GM19438 (cell line): Measurements from ENCODE around the gene EXOSC5.
"Not testable (repeated sequence)": the region's sequence is repeated elsewhere in the genome, so short reads cannot be mapped to it uniquely, and the experiment has no call there.

ENCODE experiments used
- ATAC-seq: cut with Tn5 transposase; IDR thresholded peaks from one replicate; pipeline ENCODE4 v1.9.1; 2021; ENCODE audit warnings: low read depth; ENCODE audit not compliant: unreplicated experiment

The EXOSC5 gene

DNA sequence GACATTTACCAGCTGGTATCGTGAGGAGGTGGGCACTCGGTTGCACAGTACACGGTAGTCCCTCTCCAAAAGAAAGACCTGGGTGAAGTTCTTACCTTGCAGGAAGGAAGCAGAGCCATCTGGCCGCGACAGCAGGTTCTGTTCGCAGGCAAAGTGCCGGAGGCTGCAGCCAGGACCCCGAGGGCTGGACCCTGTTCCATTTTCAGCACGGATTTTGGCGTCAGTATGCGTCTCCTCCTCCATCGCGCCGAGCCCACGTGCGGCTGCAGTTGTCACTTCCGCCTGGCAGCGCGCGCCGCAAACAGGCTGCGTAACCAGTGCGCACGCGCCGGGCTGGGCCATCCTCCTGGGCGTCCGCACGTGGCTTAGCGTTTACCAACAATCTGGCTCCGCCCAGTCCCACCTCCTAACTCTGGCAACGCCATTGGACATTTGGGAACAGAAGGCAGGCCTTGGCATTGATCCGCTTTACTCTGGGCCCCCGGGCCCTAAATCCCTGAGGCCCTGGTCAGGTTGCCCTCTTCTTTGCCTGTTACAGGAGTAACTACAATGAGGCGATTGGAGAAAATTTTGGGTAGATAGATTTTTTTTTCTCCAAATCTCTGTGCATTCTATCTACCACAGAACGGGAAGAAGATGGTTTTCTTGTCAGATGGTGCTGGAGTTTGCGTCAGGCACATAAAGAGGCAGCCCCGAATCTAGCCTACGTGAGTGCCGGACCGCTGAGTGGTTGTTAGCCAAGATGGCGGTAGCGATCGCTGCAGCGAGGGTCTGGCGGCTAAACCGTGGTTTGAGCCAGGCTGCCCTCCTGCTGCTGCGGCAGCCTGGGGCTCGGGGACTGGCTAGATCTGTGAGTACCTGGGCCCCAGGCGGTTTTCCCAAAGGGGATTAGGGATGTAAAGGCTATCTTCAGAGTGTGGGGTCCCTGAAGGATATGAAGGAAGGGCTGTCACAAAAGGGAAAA, at the start of gene EXOSC5, which contains the start of gene BCKDHA:
Gene EXOSC5, minus strand, starts transcription at position 274 of the 964 bp plus-strand sequence. Its CDS starts 31 bp downstream, at position 243.
Gene BCKDHA, plus strand, starts transcription at position 733 of the 964 bp plus-strand sequence. Its CDS starts 10 bp downstream, at position 743.
- peak; percentile 82 for ATAC-seq

DNA sequence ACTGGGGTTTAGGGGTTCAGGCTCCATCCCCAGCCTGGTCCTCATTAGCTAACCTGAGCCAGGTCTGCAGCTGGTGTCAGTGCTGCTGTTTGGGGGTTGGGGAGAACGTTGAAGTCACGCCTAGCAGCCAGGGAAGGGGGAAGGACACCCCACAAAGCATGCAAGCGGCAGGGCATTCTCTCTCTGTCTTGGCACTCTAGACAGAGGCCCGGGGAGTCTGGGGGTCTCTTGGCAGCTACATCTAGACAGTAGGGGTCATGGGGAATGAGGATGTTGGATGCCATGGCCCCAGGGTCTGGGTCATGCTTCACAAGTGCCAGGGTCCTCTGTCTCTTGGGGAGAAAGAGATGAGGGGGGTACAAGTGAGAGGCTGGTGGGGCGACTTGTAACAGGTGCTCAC, 48.4 kb upstream of the EXOSC5 start:
- ATAC-seq: no peak

DNA sequence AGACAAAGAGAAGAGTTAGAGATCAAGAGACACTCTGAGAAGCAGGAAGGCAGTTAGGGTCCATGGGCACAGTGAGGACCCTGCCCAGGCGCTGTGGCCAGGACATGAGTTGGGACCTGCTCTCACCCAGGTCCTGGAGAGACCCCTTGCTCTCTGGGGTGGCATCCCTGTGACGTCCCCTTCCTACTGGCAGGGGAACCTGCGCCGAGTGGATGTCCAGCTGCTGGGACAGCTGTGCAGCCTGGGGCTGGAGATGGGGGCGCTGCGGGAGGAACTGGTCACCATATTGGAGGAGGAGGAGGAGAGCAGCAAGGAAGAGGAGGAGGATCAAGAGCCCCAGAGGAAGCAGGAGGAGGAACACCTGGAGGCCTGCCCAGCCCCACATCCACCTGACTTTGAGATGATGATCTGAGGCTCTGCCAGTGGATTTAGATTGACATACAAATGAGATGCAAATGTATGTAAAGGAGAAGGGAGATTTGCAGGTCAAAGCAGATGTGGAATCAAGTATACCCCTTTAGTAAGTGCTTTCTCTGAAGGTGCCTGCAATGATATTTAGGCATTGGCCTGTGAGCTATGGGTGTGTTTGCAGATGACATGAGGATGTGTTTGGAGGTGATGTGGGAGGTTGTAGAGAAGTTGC, 46.8 kb upstream of the EXOSC5 start:
- no peak for ATAC-seq

DNA sequence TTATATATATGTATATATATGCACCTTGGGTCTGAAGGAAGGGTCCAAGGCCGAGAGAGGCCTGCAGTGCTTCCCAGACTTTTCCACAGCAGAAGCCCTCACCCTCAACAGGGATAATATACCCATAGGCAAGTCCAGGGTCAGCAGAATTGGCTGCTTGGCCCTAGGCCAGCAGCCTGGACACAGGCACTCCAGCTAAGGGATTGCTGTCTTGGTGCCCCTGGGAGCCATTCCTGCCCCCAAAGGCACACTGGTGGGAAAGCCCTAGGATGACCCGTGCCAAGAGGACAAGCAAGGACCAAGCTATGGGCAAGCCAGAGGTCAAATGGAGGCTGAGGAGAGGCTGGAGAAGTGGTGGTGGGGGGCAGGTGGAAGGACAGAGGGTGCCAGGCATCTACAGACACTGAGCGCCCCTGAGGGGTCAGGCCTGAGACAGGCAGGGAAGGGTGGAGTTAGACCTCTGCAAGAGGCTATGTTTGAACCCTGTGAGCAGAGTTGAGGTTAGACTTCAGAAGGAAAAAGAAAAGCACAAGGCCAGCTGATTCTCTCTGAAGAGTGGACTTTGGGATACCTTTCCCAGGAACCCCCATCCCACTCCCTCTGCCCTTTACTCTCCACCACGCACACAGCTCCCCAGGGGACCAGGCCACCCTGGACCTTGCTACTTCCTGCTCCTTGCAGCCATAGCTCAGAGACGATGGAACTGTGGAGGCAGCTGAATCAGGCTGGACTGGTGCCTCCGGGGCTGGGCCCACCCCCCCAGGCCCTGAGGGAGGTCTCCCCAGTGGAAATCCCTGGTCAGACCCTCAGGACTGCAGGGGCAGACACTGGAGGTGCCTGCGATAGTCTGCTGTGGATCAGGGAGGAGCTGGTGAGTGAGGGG, 45.6 kb upstream of the EXOSC5 start, which contains the start of gene ERICH4:
Gene ERICH4, plus strand, starts transcription at position 684 of the 883 bp plus-strand sequence. Its CDS starts 14 bp downstream, at position 698.
- ATAC-seq: no peak

DNA sequence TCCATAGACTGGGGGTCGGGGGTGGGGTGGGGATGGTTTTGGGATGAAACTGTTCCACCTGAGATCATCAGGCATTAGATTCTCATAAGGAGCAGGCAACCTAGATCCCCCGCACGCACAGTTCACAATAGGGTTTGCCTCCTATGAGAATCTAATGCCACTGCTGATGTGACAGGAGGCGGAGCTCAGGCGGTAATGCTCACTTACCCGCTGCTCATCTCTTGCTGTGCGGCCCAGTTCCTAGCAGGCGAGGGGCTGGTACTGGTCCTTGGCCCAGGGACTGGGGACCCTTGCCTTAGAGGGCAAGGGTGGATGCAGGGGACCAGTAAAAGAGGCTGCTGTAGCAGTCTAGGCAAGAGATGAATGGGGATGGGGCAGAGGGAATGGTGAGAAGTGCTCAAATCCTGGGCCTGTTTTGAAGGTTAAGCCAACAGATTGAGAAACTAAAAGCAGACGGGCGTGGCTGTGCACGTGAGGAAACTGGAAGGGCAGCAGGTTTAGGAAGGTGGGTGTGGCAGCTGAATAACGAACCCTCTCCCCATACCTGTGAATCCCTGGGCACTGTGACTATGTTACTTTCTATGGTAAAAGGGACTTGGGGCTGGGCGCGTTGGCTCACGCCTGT, 44.3 kb upstream of the EXOSC5 start:
- no peak for ATAC-seq

DNA sequence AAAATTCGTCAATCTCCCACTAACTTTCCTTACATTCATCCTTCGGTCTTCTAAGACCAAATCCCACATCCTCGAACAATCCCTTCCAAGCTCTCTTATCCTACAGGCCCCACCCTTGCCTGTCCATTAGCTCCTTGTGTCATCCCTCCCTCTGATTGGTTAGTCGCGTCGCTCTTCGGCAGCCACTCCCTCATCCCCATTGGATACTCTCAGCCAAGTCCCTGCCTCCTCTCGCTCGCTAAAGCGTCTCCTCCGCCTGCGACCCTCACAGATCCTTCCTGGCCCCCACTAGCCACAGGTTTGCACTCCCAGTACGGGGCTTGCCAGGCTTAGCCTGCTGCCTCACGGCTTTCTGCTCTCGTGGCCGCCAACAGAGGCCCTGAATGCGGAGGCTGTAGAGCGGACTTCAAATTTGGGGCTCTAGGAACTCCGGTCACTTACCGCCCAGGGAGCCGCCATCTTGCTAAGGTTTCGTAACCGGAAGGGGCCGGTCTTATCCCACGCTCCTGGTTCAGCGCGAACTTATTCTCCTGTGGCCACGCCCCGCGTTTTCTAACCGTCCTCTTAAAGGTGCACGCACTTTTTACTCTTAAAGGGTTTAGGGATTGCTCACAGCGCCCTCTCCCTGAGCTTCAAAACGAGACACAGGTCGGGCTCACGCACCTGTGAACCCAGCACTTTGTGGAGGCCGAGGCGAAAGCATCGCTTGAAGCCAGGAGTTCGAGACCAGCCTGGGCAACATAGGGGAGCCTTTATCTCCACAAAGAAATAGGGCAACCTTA, 42.5 kb upstream of the EXOSC5 start, which contains the start of gene DMAC2:
Gene DMAC2, minus strand, starts transcription at position 472 of the 782 bp plus-strand sequence. Its CDS starts 13 bp downstream, at position 459.
- peak; percentile 90 for ATAC-seq

DNA sequence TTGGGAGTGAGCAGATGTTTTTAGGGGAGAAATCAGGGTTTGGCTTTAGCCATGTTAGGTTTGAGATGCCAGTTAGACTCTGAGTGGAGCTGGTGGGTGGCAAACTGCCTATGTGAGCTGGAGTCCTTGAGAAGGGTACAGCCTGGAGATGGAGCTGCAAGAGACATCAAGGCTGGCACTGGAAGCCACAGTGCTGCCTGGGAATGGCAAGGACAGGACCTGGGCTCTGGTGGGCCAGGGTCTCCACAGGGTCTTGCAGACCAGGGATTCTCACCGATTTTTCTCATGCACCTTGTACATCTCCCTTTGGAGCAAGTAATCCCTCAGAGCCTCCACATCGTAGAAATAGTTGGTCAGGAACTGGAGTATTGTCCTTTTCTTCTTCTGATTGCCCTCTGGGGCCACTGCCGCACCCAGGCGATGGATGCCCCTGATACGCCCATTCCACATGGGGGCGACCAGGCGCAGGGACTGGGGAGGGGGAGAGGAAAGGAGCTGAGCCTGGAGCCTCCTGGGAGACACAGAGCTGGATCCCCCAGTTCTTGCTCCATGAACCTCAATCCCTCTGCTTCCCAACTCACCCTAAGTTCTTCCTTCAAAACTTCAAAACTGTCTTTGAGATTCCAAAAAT, 40.9 kb upstream of the EXOSC5 start:
- ATAC-seq: no peak

DNA sequence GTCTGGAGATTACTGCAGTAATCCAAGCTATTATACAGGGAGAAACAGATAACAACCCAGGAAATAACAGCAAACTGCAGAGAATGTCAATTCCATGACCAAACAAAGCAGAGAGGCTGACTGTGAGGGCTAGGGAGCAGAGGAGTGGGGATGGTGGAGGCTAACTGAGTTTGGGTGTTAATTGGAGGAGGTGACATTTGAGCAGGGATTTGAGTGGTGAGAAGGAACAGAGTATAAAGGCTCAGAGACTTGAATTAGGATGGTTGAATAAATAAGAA, 39.5 kb upstream of the EXOSC5 start:
- no peak for ATAC-seq

DNA sequence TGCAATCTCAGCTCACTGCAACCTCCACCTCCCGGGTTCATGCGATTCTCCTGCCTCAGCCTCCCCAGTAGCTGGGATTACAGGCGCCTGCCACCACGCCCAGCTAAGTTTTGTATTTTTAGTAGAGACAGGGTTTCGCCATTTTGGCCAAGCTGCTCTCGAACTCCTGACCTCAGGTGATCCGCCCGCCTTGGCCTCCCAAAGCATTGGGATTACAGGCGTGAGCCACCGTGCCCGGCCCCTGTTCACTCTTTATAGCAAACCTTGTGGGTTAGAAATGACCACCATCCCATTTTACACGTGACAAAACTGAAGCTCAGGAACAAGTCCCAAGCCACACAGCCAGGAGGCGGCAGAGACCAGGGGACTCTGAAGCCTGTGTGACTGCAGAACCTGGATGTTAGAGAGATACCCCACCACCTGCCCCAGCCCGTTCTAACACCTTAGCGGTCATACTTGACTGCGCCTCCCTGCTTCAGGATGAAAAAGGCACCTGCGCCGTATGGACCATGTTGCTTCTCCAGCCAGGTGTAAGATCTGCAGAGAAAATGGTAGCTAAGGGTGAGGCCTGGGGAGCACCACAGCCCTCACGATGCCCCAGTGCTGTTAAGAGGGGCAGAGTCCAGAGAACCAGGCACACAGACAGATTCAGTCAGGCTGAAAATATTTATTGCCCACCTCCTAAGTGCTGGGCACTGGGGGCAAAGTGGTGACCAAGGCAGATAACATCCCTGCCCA, 38.9 kb upstream of the EXOSC5 start:
- no peak for ATAC-seq

DNA sequence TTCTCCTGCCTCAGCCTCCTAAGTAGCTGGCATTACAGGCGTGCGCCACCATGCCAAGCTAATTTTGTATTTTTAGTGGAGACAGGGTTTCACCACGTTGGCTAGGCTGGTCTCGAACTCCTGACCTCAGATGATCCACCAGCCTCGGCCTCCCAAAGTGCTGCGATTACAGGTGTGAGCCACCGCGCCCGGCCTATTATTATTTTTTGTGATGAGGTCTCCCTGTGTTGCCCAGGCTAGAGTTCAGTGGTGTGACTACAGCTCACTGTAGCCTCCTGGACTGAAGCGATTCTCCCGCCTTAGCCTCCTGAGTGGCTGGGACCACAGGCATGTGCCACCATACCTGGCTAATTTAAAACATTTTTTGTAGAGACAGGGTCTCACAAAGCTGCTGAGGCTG, 38.2 kb upstream of the EXOSC5 start:
- ATAC-seq: not testable (repeated sequence)

DNA sequence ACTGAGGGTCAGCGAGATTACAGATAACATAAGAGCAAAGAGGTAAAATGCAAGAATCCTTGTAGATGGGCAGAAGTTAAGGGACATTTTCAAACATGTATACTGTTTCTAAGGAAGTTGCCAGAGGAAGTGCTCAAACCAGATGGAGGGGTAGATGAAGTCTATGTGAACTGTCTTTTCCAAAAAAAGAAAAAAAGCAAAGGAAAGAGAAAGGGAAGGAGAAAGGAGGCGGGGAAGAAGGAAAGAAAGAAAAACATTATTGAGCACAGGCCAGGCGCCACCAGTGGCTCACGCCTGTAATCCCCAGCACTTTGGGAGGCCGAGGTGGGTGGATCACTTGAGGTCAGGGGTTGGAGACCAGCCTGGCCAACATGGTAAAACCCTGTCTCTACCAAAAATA, 37.3 kb upstream of the EXOSC5 start:
- ATAC-seq: no peak

DNA sequence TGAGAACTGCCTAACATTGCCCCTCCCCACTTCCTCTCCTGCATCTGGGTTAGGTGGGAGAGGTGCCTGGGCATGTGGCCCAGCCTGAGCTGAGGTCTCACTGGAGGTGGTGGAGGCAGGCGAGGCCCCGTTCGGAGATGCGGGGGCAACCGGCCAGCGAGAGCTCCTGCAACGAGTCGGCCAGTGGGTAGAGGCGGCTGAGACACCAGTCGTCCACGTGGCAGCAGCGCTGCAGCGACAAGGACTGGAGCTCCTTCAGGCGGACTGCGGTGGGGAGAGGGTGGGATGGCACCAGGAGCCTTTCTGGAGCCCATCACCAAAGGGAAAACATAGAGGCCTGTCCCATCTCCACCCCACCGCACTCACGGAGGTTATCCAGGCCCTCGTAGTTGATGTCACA, 36.0 kb upstream of the EXOSC5 start:
- ATAC-seq: no peak

DNA sequence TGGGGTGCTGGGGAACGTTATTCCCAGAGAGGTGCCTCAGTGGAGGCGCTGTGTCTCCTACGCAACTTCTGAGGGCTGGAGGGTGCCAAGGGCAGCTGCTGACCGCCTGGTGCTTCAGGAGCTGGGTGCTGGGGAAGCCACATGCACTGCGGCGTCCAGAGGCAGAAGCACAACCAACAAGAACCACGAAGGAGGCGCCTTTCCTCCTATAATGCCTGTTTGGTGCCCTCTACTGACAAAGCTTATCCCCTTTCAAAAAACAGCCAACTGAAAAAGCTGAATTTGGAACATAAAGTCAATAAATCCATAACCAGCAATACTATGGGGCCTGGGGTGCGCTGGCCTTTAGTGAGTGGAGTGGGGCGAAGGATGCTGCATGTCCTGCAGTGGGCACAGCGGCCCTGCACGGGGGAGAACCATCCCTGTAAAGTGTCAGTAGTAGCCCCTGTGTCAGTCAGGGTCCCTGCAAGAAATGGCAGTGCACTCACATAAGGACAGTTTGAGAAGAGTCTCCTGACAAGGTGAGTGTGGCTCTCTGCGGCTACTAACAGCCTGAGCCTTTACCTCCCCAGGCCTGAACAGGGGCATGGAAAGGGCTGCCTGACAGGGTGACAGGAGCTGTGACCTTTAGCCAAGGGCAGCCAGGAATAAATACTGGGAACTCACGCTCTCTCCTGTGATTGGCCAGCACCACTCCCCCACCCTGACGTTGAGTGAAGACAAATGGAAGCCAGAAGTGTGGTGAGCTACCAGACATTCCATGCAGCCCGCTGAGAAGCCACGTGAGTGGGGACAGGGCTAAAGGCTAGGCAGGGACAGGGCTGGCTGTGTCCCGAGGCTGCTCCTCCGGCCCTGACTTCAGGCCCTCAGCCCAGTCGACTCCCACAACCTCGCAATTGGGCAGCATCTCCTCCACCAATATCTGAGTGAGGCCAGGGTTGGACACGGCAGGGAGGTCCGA, 34.5 kb upstream of the EXOSC5 start:
- no peak for ATAC-seq

DNA sequence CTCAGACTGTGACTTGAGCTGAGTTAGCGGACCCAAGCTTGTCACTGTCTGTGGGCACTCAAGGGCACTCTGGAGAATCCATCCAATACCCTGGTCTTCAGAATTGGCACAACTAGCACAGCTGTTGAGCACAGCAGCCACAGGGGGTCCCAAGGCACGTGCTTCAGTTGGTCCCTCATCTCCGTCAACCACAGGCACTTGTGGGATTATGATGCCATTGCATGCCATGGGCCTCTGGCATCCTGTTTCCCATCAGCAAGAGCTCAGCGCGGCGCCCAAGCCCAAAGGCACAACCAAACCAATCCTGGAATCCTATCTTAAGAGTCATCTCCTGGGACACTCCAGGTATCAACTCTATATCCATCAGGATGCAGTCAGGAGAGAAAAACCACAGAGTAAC, 33.8 kb upstream of the EXOSC5 start:
- ATAC-seq: no peak

DNA sequence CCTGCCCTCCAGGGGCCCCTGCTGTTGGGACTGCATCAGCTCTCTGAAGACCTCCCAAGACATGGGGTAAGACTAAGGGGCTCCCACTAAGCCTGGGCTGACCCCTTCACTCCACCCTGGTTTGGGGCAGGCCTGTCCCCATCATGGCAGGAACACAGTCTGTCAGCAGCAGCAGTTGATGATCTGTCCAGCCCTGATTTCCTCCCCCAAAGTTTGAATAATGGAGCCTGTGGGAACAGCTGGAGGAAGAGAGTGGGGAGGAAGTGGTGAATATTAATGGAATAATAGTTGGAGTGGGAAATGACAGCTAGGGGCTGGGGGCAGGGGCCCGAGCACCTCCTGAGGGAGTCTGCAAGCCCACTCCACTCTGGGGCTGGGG, 31.3 kb upstream of the EXOSC5 start:
- no peak for ATAC-seq

DNA sequence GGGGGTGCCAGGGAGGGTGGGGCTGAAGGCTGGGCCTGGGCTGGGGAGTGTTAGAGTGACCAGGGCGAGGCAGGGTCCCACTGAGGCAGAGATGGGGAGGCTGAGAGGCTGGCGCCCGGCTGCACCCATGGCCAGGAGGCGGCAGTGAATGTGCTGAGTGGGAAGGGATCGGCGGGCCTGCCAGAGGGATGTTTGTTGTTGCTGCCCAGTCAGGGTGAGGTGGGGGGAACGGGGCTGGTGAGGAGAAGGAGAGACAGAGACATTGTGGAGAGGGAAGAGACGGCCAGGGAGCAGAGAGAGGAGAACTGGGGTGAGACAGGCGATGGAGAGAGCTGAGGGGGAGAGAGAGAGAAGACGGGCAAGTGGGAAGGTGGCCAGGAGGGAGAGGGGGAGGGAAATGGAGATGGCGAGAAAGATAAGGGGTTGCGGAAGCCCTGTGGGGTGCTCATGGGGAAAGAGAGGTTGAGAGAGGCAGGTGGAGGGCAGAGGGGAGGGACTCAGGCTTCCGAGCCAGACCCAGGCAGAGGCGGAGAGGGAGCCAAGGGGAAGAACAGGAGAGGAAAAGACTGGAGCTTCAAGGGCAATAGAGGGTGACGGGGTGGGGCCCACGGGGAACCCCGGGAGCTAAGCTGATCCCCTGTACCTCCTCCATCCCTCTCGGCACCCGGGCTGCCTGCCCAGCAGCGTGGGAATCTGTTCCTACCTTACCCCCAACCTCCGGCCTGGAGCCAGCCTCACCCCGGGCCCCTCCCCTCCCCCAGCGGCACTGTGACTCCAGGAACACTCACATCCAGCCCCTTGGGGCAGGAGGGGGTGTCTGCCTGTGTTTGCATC, 30.7 kb upstream of the EXOSC5 start:
- ATAC-seq: no peak
